Keratinocyte (primary cell): Measurements from ENCODE around the gene FUT7.

Experiments used
- CTCF ChIP-seq, 3 experiments: IDR thresholded peaks in 1 of 3; conservative IDR thresholded peaks in 1 of 3; optimal IDR thresholded peaks in 1 of 3; 2 replicates in 2 of 3; 3 replicates in 1 of 3; pipeline versions ENCODE3 to v1.5.1; 2011; ENCODE audit warnings: low read length in 3 of 3, mild to moderate bottlenecking in 3 of 3, moderate library complexity in 2 of 3, control low read depth in 1 of 3, inconsistent platforms in 1 of 3; ENCODE audit not compliant: insufficient read depth in 2 of 3; ENCODE audit errors: extremely low read depth in 1 of 3
- EZH2 ChIP-seq: IDR thresholded peaks from one replicate; pipeline ENCODE4 v1.6.1; 2012; ENCODE audit warnings: inconsistent platforms, mild to moderate bottlenecking, low read length, moderate library complexity

- no peak for TF ChIP-seq CTCF (optimal IDR thresholded peaks at IDR 0.05 in 1 of 3, IDR thresholded peaks at IDR 0.05 in 1 of 3, conservative IDR thresholded peaks at IDR 0.05 in 1 of 3; ENCODE audit: extremely low read depth in 1 of 3, insufficient read depth in 2 of 3, low read length in 3 of 3)
- no peak for TF ChIP-seq EZH2
Observed at GRCh38 chr9:137000177-137000930, 31.5 kb downstream of the FUT7 start.
